OCI-M2 (cell line): ENCODE measurements around the gene RERE.

Experiments used
- DNase-seq: peaks from one replicate; lab custom pipeline; 2025; ENCODE audit not compliant: unreplicated experiment; lab: John Stamatoyannopoulos, UW

RERE gene

GRCh38 chr1:8721679-8722324, 95.6 kb downstream of the RERE start:
- no peak for DNase-seq

GRCh38 chr1:8720347-8720746, 97.1 kb downstream of the RERE start:
- no peak for DNase-seq

- DNase-seq = no peak
These were observed 98.5 kb downstream of the RERE start for GRCh38 chr1:8718850-8719361.

GRCh38 chr1:8717148-8717547, 100.3 kb downstream of the RERE start:
- no peak for DNase-seq

- no peak for DNase-seq
These were observed 101.2 kb downstream of the RERE start for GRCh38 chr1:8716238-8716637.

- DNase-seq = no peak
These were observed 103.3 kb downstream of the RERE start for GRCh38 chr1:8714173-8714572.

GRCh38 chr1:8712413-8713231, 104.8 kb downstream of the RERE start:
- DNase-seq = no peak

- no peak for DNase-seq
These were observed 105.5 kb downstream of the RERE start for GRCh38 chr1:8711873-8712412.

- no peak for DNase-seq
These were observed 106.3 kb downstream of the RERE start for GRCh38 chr1:8711151-8711550.

GRCh38 chr1:8708259-8708658, 109.2 kb downstream of the RERE start:
- DNase-seq = no peak

GRCh38 chr1:8706995-8707396, 110.4 kb downstream of the RERE start:
- no peak for DNase-seq

- DNase-seq = no peak
These were observed 111.1 kb downstream of the RERE start for GRCh38 chr1:8706291-8706690.

- no peak for DNase-seq
These were observed 112.5 kb downstream of the RERE start for GRCh38 chr1:8704866-8705506.

GRCh38 chr1:8702850-8703810, 114.3 kb downstream of the RERE start:
- peak; percentile 22 for DNase-seq

- no peak for DNase-seq
These were observed 115.0 kb downstream of the RERE start for GRCh38 chr1:8702472-8702849.

GRCh38 chr1:8701794-8702471, 115.5 kb downstream of the RERE start:
- DNase-seq = no peak

GRCh38 chr1:8699679-8700078, 117.8 kb downstream of the RERE start:
- DNase-seq = no peak

- DNase-seq = no peak
These were observed 118.4 kb downstream of the RERE start for GRCh38 chr1:8698937-8699447.

GRCh38 chr1:8698012-8698630, 119.3 kb downstream of the RERE start:
- no peak for DNase-seq
